BJ (cell line): ENCODE measurements around the gene IL17RA. TPM values are rescaled to one million over a fixed set of nuclear protein-coding genes. Genes with fewer than 3 reads are reported as not detected.

Experiments
- CTCF ChIA-PET: fragments of 350-600 bp; formaldehyde crosslinking; extraction: SDS; loops from one replicate; lab custom pipeline; 2021; ENCODE audit warnings: antibody characterized with exemption, inconsistent platforms; lab: Yijun Ruan, JAX
- POLR2A ChIA-PET: fragments of 300-600 bp; sonication (Branson Sonifier 250); formaldehyde crosslinking; extraction: SDS; loops from one replicate; lab custom pipeline; 2021; ENCODE audit warnings: antibody characterized with exemption; lab: Charles Lee
- DNase-seq: peaks from one replicate; pipeline ENCODE4 v3.0.0-alpha.2; 2011; ENCODE audit warnings: low read depth
- H3K27me3 ChIP-seq: 2 replicates; pipeline ENCODE4 v1.6.0; 2011; ENCODE audit warnings: low read length; ENCODE audit not compliant: control insufficient read depth, insufficient read depth
- H3K36me3 ChIP-seq: 2 replicates; pipeline ENCODE4 v1.5.1; 2011; ENCODE audit warnings: low read length; ENCODE audit not compliant: control insufficient read depth, insufficient read depth
- H3K4me3 ChIP-seq: 2 replicates; pipeline ENCODE4 v1.5.1; 2011; ENCODE audit warnings: low read depth, mild to moderate bottlenecking, control low read depth, low read length
- CTCF ChIP-seq: IDR thresholded peaks from 2 replicates; pipeline ENCODE4 v1.5.1; 2011; ENCODE audit warnings: low read depth, mild to moderate bottlenecking, control low read depth, inconsistent platforms, low read length, moderate library complexity; ENCODE audit not compliant: insufficient read depth
- polyA plus RNA-seq: library from polyadenylated mRNA; depleted of rRNA; stranded (reverse); fragments of >200 nt; gene quantifications from 2 replicates; pipeline ENCODE4 v1.2.3, GENCODE V29; 2011

IL17RA gene
- polyA plus RNA-seq, 1 experiment, result 27.0 TPM

GRCh38 chr22:17046566-17047348, 38.0 kb upstream of the IL17RA start:
- ChIA-PET CTCF (interaction anchor here (0.6 to 1.6 kb wide), 2 partner anchors 11 to 349 kb away, joined by 3 to 8 read pairs; no protein-coding TSS in a partner anchor), POLR2A (no interaction called here)
- DNase-seq, result no peak
- no peak for TF ChIP-seq CTCF
- H3K27me3 ChIP-seq, result no peaks in the 10 kb centered on the region
- peaks cover 4% of the 10 kb centered on the region for H3K36me3 ChIP-seq
- H3K4me3 ChIP-seq, result no peak overlapping the region

DNA sequence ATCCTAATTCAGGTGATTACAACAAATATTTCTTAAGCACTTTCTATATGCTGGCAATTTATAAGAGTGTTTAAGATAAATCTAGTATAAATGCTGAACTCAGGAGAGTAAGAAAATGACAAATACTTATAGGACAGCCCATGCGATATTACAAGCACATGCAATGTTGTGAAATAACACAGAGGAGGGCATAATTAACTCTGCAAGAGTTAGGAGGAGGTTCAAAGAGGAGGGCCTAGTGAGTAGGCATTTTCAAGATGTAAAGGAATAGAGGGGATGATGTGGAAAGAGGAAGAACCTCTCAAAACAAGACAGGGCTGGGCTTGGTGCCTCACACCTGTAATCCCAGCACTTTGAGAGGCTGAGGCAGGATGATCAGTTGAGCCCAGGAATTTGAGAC, 37.1 kb upstream of the IL17RA start:
- Histone ChIP-seq H3K4me3 (no peak overlapping the region), H3K36me3 (peaks cover 4% of the 10 kb centered on the region), H3K27me3 (no peaks in the 10 kb centered on the region)
- no peak for DNase-seq
- no peak for TF ChIP-seq CTCF
- CTCF ChIA-PET, result interaction anchor here (0.6 kb wide), 1 partner anchor 348 kb away, joined by 3 read pairs; no protein-coding TSS in a partner anchor
- POLR2A ChIA-PET, result no interaction called here

DNA sequence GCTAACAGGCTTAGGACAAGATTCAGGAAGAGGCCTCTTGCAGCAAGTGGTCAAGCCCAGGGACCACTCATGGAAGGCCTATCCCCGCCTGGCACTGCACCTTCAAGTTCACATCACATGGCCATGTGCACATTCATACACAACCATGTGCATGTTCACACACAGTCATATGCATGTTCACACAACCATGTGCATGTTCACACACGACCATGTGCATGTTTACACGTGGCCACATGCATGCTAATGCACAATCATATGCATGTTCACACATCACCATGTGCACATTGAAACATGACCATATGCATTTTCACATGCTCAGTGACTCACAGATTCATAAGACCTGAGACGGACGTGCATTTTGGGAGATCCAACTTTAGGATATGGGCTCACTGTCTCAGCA, 28.7 kb upstream of the IL17RA start:
- no peak for TF ChIP-seq CTCF
- no peaks in the 10 kb centered on the region; the same call in 1 of the 2 replicates for H3K36me3 ChIP-seq
- ChIA-PET CTCF (interaction anchor here (1.4 kb wide), 1 partner anchor 19 kb away, joined by 3 read pairs; no protein-coding TSS in a partner anchor), POLR2A (no interaction called here)
- H3K4me3 ChIP-seq, result no peak overlapping the region
- no peak for DNase-seq
- no peaks in the 10 kb centered on the region for H3K27me3 ChIP-seq

- no peak for TF ChIP-seq CTCF
- ChIA-PET POLR2A (no interaction called here), CTCF (interaction anchor here (1.1 to 2.1 kb wide), 3 partner anchors 12 to 60 kb away, joined by 3 to 15 read pairs (median 3); no protein-coding TSS in a partner anchor)
- no peaks in the 10 kb centered on the region; the same call in 1 of the 2 replicates for H3K36me3 ChIP-seq
- H3K4me3 ChIP-seq, result no peak overlapping the region
- DNase-seq, result no peak
- no peaks in the 10 kb centered on the region for H3K27me3 ChIP-seq
Measured at GRCh38 chr22:17056807-17057206, 28.0 kb upstream of the IL17RA start.
